HCT116 (cell line): ENCODE measurements around the gene PHKB. TPM values are rescaled to one million over a fixed set of nuclear protein-coding genes. Genes with fewer than 3 reads are reported as not detected.

Source experiments
- ATAC-seq: fragments of 200-7000 bp; cut with Tn5 transposase; 2 replicates; pipeline ENCODE4 v1.9.1; 2020; ENCODE audit warnings: mild to moderate bottlenecking, moderate library complexity
- BruUV-seq: library from RNA; stranded (reverse); fragments of 400-500 nt; replicated peaks from 2 replicates; lab custom pipeline; 2021; lab: Mats Ljungman, UMichigan
- CTCF ChIA-PET: fragments of 300-600 bp; sonication (Branson Sonifier 250); formaldehyde crosslinking; loops from one replicate; lab custom pipeline; 2021; ENCODE audit warnings: antibody characterized with exemption; lab: Charles Lee
- POLR2A ChIA-PET: fragments of 300-600, 350-600 bp; sonication (Branson Sonifier 250); formaldehyde crosslinking; loops from one replicate; lab custom pipeline; 2021; ENCODE audit warnings: antibody characterized with exemption; lab: Charles Lee
- RAD21 ChIA-PET, 2 experiments: fragments of 300-600 bp; sonication (Branson Sonifier 250); formaldehyde crosslinking; loops; one replicate each; lab custom pipeline; 2023; ENCODE audit warnings: low total read pairs in 2 of 2; ENCODE audit not compliant: uncharacterized antibody in 2 of 2, unreplicated experiment in 2 of 2, low non-redundant PET in 1 of 2; lab: Charles Lee
- DNase-seq: peaks from one replicate; pipeline ENCODE4 v3.0.0-alpha.2; 2010; ENCODE audit warnings: low read depth, low spot score
- H2AFZ ChIP-seq: fragments of 200-600 bp; shearing (Covaris generic), sonication (generic); 2 replicates; pipeline ENCODE4 v1.6.1; 2017; ENCODE audit warnings: low read depth, mixed run types, mixed read lengths, antibody characterized with exemption, low read length; ENCODE audit not compliant: poor library complexity, severe bottlenecking
- H3K27ac ChIP-seq: 2 replicates; pipeline ENCODE4 v1.5.1; 2012; ENCODE audit warnings: low read depth, low read length
- H3K27me3 ChIP-seq: fragments of 200-600 bp; sonication (generic); 2 replicates; pipeline ENCODE4 v1.6.1; 2016; ENCODE audit warnings: mixed run types, low read length, mixed read lengths; ENCODE audit not compliant: insufficient read depth
- H3K36me3 ChIP-seq, 2 experiments: fragments of 200-500 bp in 1 of 2; fragments of 200-600 bp in 1 of 2; sonication (Bioruptor generic) in 1 of 2; sonication (generic) in 1 of 2; 2 replicates each; pipeline versions ENCODE4 v1.5.1 to v1.6.1; 2014 to 2016; ENCODE audit warnings: low read length in 2 of 2, inconsistent platforms in 1 of 2, mixed read lengths in 1 of 2, mixed run types in 1 of 2; ENCODE audit not compliant: insufficient read depth in 2 of 2, control insufficient read depth in 1 of 2
- H3K4me1 ChIP-seq, 2 experiments: fragments of 200-600 bp in 1 of 2; sonication (generic) in 1 of 2; 2 replicates each; pipeline versions ENCODE4 v1.5.1 to v1.6.1; 2012 to 2017; ENCODE audit warnings: low read length in 2 of 2, inconsistent platforms in 1 of 2, mild to moderate bottlenecking in 1 of 2, mixed read lengths in 1 of 2, mixed run types in 1 of 2, moderate library complexity in 1 of 2; ENCODE audit not compliant: insufficient read depth in 2 of 2, control insufficient read depth in 1 of 2
- H3K4me2 ChIP-seq: fragments of 200-600 bp; sonication (generic); 2 replicates; pipeline ENCODE4 v1.6.1; 2017; ENCODE audit warnings: mixed run types, low read length, mixed read lengths
- H3K4me3 ChIP-seq, 2 experiments: fragments of 200-600 bp in 1 of 2; sonication (generic) in 1 of 2; replicated peaks in 1 of 2; 2 replicates each; pipeline ENCODE4 v1.5.1; 2011 to 2016; ENCODE audit warnings: low read length in 2 of 2, control low read depth in 1 of 2, low read depth in 1 of 2, mild to moderate bottlenecking in 1 of 2, mixed read lengths in 1 of 2, mixed run types in 1 of 2
- H3K79me2 ChIP-seq: fragments of 200-600 bp; sonication (generic); 2 replicates; pipeline ENCODE4 v1.6.1; 2017; ENCODE audit warnings: mild to moderate bottlenecking, mixed run types, low read length, moderate library complexity, mixed read lengths; ENCODE audit not compliant: insufficient read depth
- H3K9ac ChIP-seq: fragments of 200-600 bp; sonication (generic); 2 replicates; pipeline ENCODE4 v1.6.1; 2016; ENCODE audit warnings: low read length, mixed read lengths
- H3K9me2 ChIP-seq: fragments of 200-600 bp; sonication (generic), shearing (Covaris generic); 2 replicates; pipeline ENCODE4 v1.6.1; 2017; ENCODE audit warnings: mixed run types, mild to moderate bottlenecking, moderate library complexity; ENCODE audit not compliant: insufficient read depth
- H3K9me3 ChIP-seq, 2 experiments: fragments of 200-500 bp in 1 of 2; fragments of 200-600 bp in 1 of 2; sonication (Bioruptor generic) in 1 of 2; sonication (generic) in 1 of 2; 2 replicates each; pipeline ENCODE4 v1.6.1; 2014 to 2017; ENCODE audit warnings: low read length in 2 of 2, mixed read lengths in 2 of 2, inconsistent platforms in 1 of 2, low read depth in 1 of 2, mild to moderate bottlenecking in 1 of 2, mixed run types in 1 of 2, moderate library complexity in 1 of 2; ENCODE audit not compliant: control insufficient read depth in 1 of 2, insufficient read depth in 1 of 2
- H4K20me1 ChIP-seq: fragments of 200-600 bp; sonication (generic), shearing (Covaris generic); 2 replicates; pipeline ENCODE4 v1.6.1; 2017; ENCODE audit warnings: mixed run types, mild to moderate bottlenecking, moderate library complexity; ENCODE audit not compliant: insufficient read depth
- CBX3 ChIP-seq: IDR thresholded peaks from 2 replicates; pipeline ENCODE4 v1.6.1; 2012; ENCODE audit warnings: low read depth
- EZH2 ChIP-seq: fragments of 200-600 bp; sonication (generic); IDR thresholded peaks from 2 replicates; pipeline ENCODE4 v1.6.1; 2017; ENCODE audit warnings: antibody characterized with exemption, mixed run types
- EZH2phosphoT487 ChIP-seq: fragments of 200-600 bp; IDR thresholded peaks from 2 replicates; pipeline ENCODE4 v1.6.1; 2018; ENCODE audit warnings: antibody characterized with exemption, borderline replicate concordance
- FOSL1 ChIP-seq: IDR thresholded peaks from 2 replicates; pipeline ENCODE4 v1.6.1; 2012; ENCODE audit warnings: low read depth
- JUND ChIP-seq: IDR thresholded peaks from 2 replicates; pipeline ENCODE4 v1.6.1; 2012
- POLR2A ChIP-seq: IDR thresholded peaks from 2 replicates; pipeline ENCODE4 v1.7.0; 2011; ENCODE audit warnings: borderline replicate concordance; ENCODE audit not compliant: insufficient read depth, insufficient read length; ENCODE audit errors: extremely low read depth
- RAD21 ChIP-seq: IDR thresholded peaks from 2 replicates; pipeline ENCODE4 v1.6.1; 2012; ENCODE audit warnings: low read depth, mild to moderate bottlenecking
- SRF ChIP-seq: IDR thresholded peaks from 2 replicates; pipeline ENCODE4 v1.6.1; 2012; ENCODE audit warnings: low read depth
- TCF7L2 ChIP-seq: IDR thresholded peaks from 2 replicates; pipeline ENCODE4 v1.7.0; 2011; ENCODE audit warnings: borderline replicate concordance, inconsistent platforms; ENCODE audit not compliant: insufficient read depth, insufficient read length; ENCODE audit errors: extremely low read depth
- YY1 ChIP-seq: IDR thresholded peaks from 2 replicates; pipeline ENCODE4 v1.6.1; 2011; ENCODE audit warnings: low read length, low read depth, moderate library complexity, mild to moderate bottlenecking; ENCODE audit not compliant: insufficient replicate concordance; ENCODE audit errors: extremely low read depth
- ZFX ChIP-seq: fragments of 450-650 bp; IDR thresholded peaks from 2 replicates; pipeline ENCODE4 v1.6.1; 2017
- intact Hi-C: fragments of 100-400 bp; cut with micrococcal nuclease; formaldehyde crosslinking; loops from 2 replicates; pipeline ENCODE4 v1.10.0; 2022
- total RNA-seq: library from RNA; stranded (reverse); gene quantifications from one replicate; pipeline ENCODE4 v1.2.1, GENCODE V29; 2021; ENCODE audit not compliant: unreplicated experiment
- TF ChIP-seq, protein P1 (sequence below): IDR thresholded peaks from 2 replicates; pipeline ENCODE4 v1.6.1; 2011; ENCODE audit warnings: mild to moderate bottlenecking, low read length, moderate library complexity; ENCODE audit not compliant: insufficient replicate concordance; ENCODE audit errors: extremely low read depth
- TF ChIP-seq, protein P2 (sequence below): IDR thresholded peaks from 2 replicates; pipeline ENCODE4 v1.6.1; 2012; ENCODE audit warnings: low read depth
- TF ChIP-seq, protein P3 (sequence below), 3 experiments: fragments of 200-600 bp in 1 of 3; sonication (generic) in 1 of 3; IDR thresholded peaks in 2 of 3; conservative IDR thresholded peaks in 1 of 3; 2 replicates each; pipeline ENCODE4 v1.5.1; 2012 to 2017; ENCODE audit warnings: low read depth in 2 of 3, low read length in 2 of 3, antibody characterized with exemption in 1 of 3, borderline replicate concordance in 1 of 3, control low read depth in 1 of 3, mild to moderate bottlenecking in 1 of 3, mixed read lengths in 1 of 3, mixed run types in 1 of 3, moderate library complexity in 1 of 3; ENCODE audit not compliant: insufficient read depth in 1 of 3
- TF ChIP-seq, protein P4 (sequence below): IDR thresholded peaks from 2 replicates; pipeline ENCODE4 v1.6.1; 2012

Gene PHKB
- total RNA-seq, 1 experiment from 2014 or later, result 30.5 TPM

DNA sequence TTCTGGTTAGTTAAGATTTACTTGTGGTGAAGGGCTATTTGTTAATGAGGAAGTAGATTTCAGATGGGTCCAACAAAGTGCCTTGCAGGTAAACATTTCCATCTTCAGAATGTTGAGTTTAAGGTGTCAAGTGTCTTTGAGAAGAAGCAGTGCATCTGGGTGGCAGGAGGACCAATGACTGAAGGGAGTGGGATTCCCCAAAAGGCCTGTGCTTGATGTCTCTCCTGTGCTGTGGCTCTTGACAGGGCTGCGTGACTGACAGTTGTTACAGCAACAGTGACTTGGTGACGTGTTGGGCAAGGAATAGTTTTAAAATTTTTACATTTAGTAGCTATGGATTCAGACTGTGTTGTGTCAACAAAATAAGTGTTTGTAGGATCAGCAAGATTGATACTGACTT lies 149.9 kb downstream of the PHKB start:
- Histone ChIP-seq H3K27me3 (no peaks in the 10 kb centered on the region), H3K9me3 (no peaks in the 10 kb centered on the region), H3K9me2 (no peaks in the 10 kb centered on the region), H3K9ac (no peak overlapping the region), H3K79me2 (no peaks in the 10 kb centered on the region), H4K20me1 (no peaks in the 10 kb centered on the region), H3K4me2 (no peak overlapping the region), H3K4me3 (no peak overlapping the region), H3K36me3 (no peaks in the 10 kb centered on the region), H3K4me1 (no peaks in the 10 kb centered on the region), H3K27ac (no peak overlapping the region), H2AFZ (no peak overlapping the region)
- TF ChIP-seq, protein P1, sequence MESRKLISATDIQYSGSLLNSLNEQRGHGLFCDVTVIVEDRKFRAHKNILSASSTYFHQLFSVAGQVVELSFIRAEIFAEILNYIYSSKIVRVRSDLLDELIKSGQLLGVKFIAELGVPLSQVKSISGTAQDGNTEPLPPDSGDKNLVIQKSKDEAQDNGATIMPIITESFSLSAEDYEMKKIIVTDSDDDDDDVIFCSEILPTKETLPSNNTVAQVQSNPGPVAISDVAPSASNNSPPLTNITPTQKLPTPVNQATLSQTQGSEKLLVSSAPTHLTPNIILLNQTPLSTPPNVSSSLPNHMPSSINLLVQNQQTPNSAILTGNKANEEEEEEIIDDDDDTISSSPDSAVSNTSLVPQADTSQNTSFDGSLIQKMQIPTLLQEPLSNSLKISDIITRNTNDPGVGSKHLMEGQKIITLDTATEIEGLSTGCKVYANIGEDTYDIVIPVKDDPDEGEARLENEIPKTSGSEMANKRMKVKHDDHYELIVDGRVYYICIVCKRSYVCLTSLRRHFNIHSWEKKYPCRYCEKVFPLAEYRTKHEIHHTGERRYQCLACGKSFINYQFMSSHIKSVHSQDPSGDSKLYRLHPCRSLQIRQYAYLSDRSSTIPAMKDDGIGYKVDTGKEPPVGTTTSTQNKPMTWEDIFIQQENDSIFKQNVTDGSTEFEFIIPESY, result no peak
- TF ChIP-seq, protein P2, sequence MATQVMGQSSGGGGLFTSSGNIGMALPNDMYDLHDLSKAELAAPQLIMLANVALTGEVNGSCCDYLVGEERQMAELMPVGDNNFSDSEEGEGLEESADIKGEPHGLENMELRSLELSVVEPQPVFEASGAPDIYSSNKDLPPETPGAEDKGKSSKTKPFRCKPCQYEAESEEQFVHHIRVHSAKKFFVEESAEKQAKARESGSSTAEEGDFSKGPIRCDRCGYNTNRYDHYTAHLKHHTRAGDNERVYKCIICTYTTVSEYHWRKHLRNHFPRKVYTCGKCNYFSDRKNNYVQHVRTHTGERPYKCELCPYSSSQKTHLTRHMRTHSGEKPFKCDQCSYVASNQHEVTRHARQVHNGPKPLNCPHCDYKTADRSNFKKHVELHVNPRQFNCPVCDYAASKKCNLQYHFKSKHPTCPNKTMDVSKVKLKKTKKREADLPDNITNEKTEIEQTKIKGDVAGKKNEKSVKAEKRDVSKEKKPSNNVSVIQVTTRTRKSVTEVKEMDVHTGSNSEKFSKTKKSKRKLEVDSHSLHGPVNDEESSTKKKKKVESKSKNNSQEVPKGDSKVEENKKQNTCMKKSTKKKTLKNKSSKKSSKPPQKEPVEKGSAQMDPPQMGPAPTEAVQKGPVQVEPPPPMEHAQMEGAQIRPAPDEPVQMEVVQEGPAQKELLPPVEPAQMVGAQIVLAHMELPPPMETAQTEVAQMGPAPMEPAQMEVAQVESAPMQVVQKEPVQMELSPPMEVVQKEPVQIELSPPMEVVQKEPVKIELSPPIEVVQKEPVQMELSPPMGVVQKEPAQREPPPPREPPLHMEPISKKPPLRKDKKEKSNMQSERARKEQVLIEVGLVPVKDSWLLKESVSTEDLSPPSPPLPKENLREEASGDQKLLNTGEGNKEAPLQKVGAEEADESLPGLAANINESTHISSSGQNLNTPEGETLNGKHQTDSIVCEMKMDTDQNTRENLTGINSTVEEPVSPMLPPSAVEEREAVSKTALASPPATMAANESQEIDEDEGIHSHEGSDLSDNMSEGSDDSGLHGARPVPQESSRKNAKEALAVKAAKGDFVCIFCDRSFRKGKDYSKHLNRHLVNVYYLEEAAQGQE, result no peak
- TF ChIP-seq FOSL1 (no peak), SRF (no peak), JUND (no peak), EZH2 (no peak), CBX3 (no peak), TCF7L2 (no peak), POLR2A (no peak), YY1 (no peak), ZFX (no peak), RAD21 (no peak), EZH2phosphoT487 (no peak)
- TF ChIP-seq, protein P3, sequence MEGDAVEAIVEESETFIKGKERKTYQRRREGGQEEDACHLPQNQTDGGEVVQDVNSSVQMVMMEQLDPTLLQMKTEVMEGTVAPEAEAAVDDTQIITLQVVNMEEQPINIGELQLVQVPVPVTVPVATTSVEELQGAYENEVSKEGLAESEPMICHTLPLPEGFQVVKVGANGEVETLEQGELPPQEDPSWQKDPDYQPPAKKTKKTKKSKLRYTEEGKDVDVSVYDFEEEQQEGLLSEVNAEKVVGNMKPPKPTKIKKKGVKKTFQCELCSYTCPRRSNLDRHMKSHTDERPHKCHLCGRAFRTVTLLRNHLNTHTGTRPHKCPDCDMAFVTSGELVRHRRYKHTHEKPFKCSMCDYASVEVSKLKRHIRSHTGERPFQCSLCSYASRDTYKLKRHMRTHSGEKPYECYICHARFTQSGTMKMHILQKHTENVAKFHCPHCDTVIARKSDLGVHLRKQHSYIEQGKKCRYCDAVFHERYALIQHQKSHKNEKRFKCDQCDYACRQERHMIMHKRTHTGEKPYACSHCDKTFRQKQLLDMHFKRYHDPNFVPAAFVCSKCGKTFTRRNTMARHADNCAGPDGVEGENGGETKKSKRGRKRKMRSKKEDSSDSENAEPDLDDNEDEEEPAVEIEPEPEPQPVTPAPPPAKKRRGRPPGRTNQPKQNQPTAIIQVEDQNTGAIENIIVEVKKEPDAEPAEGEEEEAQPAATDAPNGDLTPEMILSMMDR (IDR thresholded peaks at IDR 0.05 in 2 of 3, conservative IDR thresholded peaks at IDR 0.05 in 1 of 3; ENCODE audit: borderline replicate concordance in 1 of 3, insufficient read depth in 1 of 3, low read depth in 2 of 3, low read length in 2 of 3), result no peak
- TF ChIP-seq, protein P4, sequence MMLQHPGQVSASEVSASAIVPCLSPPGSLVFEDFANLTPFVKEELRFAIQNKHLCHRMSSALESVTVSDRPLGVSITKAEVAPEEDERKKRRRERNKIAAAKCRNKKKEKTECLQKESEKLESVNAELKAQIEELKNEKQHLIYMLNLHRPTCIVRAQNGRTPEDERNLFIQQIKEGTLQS, result no peak
- BruUV-seq, result no TSS peak
- no peak for DNase-seq
- ChIA-PET RAD21 (no interaction called here), POLR2A (interaction anchor here (1.0 kb wide), 1 partner anchor 9 kb away, joined by 4 read pairs; no protein-coding TSS in a partner anchor), CTCF (no interaction called here)
- ATAC-seq, result no peak
- intact Hi-C loops, result no loop called here
